Panc1 (cell line): Measurements from ENCODE around the gene CFAP57.

ENCODE experiments used
- POLR2AphosphoS5 ChIP-seq: IDR thresholded peaks from 2 replicates; pipeline ENCODE4 v1.6.1; 2012; ENCODE audit warnings: mild to moderate bottlenecking, low read depth, low read length, moderate library complexity
- TF ChIP-seq, protein P1 (sequence below): fragments of 450-650 bp; IDR thresholded peaks from 2 replicates; pipeline ENCODE4 v1.5.1; 2017; ENCODE audit warnings: mild to moderate bottlenecking
- TF ChIP-seq, protein P2 (sequence below), 2 experiments: IDR thresholded peaks; 2 replicates each; pipeline ENCODE4 v1.6.1; 2011 to 2012; ENCODE audit warnings: low read depth in 2 of 2, control low read depth in 1 of 2, low read length in 1 of 2, mild to moderate bottlenecking in 1 of 2, moderate library complexity in 1 of 2; ENCODE audit not compliant: insufficient read depth in 1 of 2

DNA sequence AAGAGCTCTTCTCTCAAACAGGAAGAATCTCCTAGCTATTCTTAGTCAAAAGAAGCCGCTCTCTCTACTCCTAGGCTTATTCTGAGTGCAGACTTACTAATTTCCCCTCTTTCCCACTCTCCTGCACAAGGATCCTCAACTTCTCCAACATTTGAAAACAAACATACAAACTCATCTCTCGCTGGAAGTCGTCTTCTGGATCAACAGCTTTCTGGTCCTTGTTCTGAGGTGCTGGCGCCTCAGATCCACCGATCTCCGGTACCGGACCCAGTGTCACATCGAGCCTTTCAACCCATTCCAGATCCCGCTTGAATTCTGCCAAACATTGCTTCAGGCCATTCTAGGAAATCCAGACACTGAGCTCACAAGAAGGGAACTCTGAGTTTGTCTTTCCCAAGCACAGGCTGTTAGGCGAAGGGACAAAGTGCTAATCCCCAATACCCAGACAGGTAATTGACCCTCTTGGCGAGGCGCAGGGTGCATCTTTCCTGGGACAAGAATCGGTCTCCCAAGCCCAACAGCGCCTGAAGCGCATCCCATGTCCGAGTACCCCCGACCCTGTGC is 736 bp upstream of the CFAP57 start:
- TF ChIP-seq, protein P1, sequence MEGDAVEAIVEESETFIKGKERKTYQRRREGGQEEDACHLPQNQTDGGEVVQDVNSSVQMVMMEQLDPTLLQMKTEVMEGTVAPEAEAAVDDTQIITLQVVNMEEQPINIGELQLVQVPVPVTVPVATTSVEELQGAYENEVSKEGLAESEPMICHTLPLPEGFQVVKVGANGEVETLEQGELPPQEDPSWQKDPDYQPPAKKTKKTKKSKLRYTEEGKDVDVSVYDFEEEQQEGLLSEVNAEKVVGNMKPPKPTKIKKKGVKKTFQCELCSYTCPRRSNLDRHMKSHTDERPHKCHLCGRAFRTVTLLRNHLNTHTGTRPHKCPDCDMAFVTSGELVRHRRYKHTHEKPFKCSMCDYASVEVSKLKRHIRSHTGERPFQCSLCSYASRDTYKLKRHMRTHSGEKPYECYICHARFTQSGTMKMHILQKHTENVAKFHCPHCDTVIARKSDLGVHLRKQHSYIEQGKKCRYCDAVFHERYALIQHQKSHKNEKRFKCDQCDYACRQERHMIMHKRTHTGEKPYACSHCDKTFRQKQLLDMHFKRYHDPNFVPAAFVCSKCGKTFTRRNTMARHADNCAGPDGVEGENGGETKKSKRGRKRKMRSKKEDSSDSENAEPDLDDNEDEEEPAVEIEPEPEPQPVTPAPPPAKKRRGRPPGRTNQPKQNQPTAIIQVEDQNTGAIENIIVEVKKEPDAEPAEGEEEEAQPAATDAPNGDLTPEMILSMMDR, result no peak
- no peak for TF ChIP-seq POLR2AphosphoS5
- TF ChIP-seq, protein P2, sequence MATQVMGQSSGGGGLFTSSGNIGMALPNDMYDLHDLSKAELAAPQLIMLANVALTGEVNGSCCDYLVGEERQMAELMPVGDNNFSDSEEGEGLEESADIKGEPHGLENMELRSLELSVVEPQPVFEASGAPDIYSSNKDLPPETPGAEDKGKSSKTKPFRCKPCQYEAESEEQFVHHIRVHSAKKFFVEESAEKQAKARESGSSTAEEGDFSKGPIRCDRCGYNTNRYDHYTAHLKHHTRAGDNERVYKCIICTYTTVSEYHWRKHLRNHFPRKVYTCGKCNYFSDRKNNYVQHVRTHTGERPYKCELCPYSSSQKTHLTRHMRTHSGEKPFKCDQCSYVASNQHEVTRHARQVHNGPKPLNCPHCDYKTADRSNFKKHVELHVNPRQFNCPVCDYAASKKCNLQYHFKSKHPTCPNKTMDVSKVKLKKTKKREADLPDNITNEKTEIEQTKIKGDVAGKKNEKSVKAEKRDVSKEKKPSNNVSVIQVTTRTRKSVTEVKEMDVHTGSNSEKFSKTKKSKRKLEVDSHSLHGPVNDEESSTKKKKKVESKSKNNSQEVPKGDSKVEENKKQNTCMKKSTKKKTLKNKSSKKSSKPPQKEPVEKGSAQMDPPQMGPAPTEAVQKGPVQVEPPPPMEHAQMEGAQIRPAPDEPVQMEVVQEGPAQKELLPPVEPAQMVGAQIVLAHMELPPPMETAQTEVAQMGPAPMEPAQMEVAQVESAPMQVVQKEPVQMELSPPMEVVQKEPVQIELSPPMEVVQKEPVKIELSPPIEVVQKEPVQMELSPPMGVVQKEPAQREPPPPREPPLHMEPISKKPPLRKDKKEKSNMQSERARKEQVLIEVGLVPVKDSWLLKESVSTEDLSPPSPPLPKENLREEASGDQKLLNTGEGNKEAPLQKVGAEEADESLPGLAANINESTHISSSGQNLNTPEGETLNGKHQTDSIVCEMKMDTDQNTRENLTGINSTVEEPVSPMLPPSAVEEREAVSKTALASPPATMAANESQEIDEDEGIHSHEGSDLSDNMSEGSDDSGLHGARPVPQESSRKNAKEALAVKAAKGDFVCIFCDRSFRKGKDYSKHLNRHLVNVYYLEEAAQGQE (IDR thresholded peaks at IDR 0.05; ENCODE audit: insufficient read depth in 1 of 2, low read depth in 2 of 2, low read length in 1 of 2), result no peak
